Bone marrow (tissue), 2 donors: ENCODE data around the gene XYLT1.

ENCODE experiments used
- DNase-seq, 2 donors: peaks; one replicate each; lab custom pipeline; 2025; lab: John Stamatoyannopoulos, UW

Gene XYLT1

GRCh38 chr16:17457997-17458396 is 12.8 kb downstream of the XYLT1 start:
- DNase-seq, result no peak

GRCh38 chr16:17457513-17457912 is 13.2 kb downstream of the XYLT1 start:
- DNase-seq, result no peak

GRCh38 chr16:17454162-17454730 is 16.5 kb downstream of the XYLT1 start:
- no peak for DNase-seq

- DNase-seq, result no peak
Observed at GRCh38 chr16:17453364-17454038, 17.3 kb downstream of the XYLT1 start.

GRCh38 chr16:17452922-17453321 is 17.8 kb downstream of the XYLT1 start:
- no peak for DNase-seq

- peak in 1 of 2 donors; percentile 27 for DNase-seq
Observed at GRCh38 chr16:17451843-17452242, 18.9 kb downstream of the XYLT1 start.

GRCh38 chr16:17450291-17450690 is 20.5 kb downstream of the XYLT1 start:
- no peak for DNase-seq

- peak; percentile 53 to 83 for DNase-seq
Observed at GRCh38 chr16:17448640-17449638, 21.8 kb downstream of the XYLT1 start.

GRCh38 chr16:17447101-17447569 is 23.6 kb downstream of the XYLT1 start:
- DNase-seq, result no peak

GRCh38 chr16:17446661-17447060 is 24.1 kb downstream of the XYLT1 start:
- DNase-seq, result no peak

GRCh38 chr16:17445421-17445820 is 25.3 kb downstream of the XYLT1 start:
- no peak for DNase-seq

GRCh38 chr16:17444658-17445057 is 26.1 kb downstream of the XYLT1 start:
- DNase-seq, result no peak

- no peak for DNase-seq
Observed at GRCh38 chr16:17440131-17440530, 30.6 kb downstream of the XYLT1 start.

- DNase-seq, result peak in 1 of 2 donors; percentile 10
Observed at GRCh38 chr16:17439580-17439979, 31.2 kb downstream of the XYLT1 start.

GRCh38 chr16:17437981-17438380 is 32.8 kb downstream of the XYLT1 start:
- no peak for DNase-seq

- DNase-seq, result no peak
Observed at GRCh38 chr16:17437127-17437720, 33.5 kb downstream of the XYLT1 start.

- no peak for DNase-seq
Observed at GRCh38 chr16:17435318-17435717, 35.4 kb downstream of the XYLT1 start.

GRCh38 chr16:17433577-17434451 is 36.9 kb downstream of the XYLT1 start:
- DNase-seq, result no peak

- DNase-seq, result no peak
Observed at GRCh38 chr16:17432901-17433576, 37.7 kb downstream of the XYLT1 start.

- no peak for DNase-seq
Observed at GRCh38 chr16:17431968-17432625, 38.7 kb downstream of the XYLT1 start.
